ENCODE results near the gene TSNAX.

TSNAX gene

GRCh38 chr1:231518485-231519034, 9.9 kb upstream of the TSNAX start:
- no peak for DNase-seq (ENCODE audit: low spot score)

DNA sequence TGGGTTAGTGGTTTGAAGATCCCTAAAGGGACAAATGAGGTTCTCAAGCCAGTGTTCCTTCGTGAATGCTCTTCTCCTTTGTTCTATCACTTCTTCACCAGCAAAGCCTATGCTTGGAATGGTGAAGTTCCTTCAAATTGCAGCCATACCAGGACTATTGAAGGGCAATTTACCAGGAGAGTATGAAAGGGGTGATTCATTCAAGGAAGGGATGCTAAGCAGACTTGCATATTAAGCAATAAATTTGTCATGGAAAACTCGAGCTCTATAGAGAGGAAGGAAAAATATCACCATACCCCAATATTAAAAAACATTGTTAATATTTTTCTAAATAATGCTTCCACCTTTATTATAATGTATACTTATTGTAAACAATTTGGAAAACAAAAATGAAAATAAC, 9.3 kb upstream of the TSNAX start:
- no peak for DNase-seq (ENCODE audit: low spot score)

- DNase-seq (ENCODE audit: low spot score) = no peak
Measured at GRCh38 chr1:231522038-231522437, 6.4 kb upstream of the TSNAX start.

DNA sequence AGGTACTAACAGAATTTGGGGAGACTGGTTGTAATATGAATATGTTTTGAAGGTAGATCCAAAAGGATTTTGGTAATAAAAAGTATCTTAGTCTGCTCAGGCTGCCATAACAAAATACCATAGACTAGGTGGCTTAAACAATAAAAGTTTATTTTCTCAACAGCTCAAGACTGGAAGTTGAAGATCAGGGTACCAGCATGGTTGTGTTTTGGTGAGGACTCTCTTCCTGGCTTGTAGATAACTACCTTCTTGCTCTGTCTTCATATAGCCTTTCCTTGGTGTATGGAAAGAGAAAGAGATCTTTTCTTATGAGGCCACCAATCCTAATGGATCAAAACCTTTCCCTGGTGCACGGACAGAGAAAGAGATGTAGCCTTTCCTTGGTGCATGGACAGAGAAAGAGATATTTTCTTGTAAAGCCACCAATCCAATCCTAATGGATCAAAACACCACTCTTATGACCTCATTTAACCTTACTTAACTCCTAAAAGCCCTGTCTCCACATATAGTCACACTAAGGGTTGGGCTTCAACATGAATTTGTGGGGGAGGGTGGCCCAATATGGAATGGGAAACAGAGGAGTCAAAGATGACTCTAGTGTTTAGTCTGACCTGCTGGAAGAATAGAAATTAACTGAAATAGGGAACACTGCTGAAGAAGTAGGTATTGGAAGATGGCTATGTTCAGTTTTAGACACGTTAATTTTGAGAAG, 5.4 kb upstream of the TSNAX start:
- DNase-seq (ENCODE audit: low spot score) = no peak

DNA sequence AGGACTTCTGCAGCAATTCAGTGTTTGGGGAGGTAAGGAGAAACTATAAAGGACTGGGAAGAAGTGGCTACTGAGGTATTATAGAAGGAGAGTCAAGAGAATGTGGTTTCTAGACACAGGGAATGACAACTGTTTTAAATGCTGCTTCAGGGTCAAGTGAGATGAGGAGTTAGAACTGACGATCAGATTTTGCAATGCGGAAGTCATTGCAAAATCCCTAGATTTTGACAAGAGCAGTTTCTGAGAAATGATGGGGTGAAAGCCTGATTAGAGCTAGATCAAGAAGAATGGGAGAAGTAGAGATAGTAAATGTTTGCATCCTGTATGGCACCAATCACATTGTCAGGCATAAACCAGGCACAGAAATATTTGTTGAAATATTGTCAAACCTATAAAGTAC, 4.7 kb upstream of the TSNAX start:
- DNase-seq (ENCODE audit: low spot score) = no peak

DNA sequence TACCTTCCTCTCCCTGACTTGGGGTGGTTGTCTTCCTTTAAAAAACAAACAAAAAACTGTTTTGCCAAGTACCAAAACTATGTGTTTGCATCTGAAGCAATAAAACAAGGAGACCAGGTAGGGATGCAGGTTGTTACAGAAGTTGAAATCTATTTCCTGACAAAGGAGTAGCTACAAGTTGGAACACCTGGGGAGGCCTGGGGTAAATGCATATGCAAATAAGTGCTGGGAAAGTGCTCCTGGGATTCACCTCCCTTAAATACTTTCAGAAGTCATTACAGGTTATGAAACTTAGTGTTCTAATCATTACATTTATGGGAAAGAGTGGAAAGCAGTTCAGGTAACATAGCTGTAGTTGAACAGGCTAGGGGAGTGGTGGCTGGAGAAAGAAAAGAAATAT, 1.9 kb upstream of the TSNAX start:
- no peak for DNase-seq (ENCODE audit: low spot score)

DNA sequence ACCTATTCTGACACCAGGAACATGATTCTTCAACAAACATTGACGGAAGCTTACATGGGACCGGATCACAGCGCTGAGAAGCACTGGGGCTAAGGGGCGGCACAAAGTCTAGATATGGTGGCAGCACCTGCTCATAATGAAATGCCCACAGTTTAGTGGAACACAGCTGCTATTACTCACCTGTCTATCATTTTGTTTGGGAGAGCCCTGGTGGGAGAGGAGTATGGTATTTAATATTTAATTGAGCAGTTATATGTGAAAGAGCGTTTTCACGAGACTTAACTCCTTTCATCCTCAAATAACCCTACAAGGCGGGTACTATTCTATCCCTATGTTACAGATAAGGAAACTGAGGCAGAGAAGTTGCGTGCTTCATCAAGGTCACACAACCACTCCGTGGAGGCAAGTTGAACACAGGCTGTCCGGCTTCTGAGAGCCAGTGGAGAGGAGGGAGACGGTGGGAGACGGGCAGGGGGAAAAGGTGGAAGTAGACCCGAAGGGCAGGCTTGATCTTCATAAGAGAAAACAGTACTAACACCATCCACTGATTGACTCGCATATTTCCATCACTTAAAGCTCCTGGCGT, 790 bp upstream of the TSNAX start:
- DNase-seq (ENCODE audit: low spot score) = no peak

DNA sequence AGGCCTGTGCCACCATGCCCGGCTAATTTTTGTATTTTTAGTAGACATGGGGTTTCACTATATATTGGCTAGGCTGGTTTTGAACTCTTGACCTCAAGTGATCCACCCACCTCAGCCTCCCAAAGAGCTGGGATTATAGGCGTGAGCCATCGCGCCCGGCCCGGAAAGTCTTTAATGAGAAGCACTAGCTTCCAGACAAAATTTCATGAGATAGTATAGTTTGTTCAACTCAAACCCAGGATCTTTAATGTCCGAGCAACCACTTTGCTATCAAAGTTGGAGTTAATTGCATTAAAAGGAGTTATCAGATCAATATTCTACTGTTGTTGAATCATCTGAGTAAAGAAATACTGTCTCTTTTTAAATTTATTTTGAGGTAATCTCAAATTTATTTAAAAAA, 4.8 kb downstream of the TSNAX start:
- DNase-seq (ENCODE audit: low spot score) = no peak

GRCh38 chr1:231534703-231535159, 6.3 kb downstream of the TSNAX start:
- no peak for DNase-seq (ENCODE audit: low spot score)

DNA sequence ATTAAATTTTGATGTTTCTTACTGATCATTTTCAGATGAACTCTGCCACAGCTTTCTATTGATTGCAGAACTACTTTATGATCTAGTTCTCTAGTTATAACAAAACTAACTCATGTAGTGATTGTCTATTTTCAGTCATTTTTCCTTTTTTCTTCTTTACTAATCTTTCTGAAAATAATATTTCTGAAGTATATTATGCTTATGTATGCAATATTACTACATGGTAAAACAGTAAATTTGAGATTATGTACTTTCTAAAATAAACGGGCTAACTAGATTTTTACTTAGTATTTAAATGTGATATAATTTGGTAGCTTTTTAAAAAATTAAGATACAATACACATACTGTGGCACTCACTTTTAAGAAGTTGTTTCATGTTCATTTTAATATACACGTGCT, 7.6 kb downstream of the TSNAX start:
- no peak for DNase-seq (ENCODE audit: low spot score)

- no peak for DNase-seq (ENCODE audit: low spot score)
Measured at GRCh38 chr1:231540847-231541246, 12.4 kb downstream of the TSNAX start.

- DNase-seq (ENCODE audit: low spot score) = no peak
Measured at GRCh38 chr1:231541842-231542241, 13.4 kb downstream of the TSNAX start.

DNA sequence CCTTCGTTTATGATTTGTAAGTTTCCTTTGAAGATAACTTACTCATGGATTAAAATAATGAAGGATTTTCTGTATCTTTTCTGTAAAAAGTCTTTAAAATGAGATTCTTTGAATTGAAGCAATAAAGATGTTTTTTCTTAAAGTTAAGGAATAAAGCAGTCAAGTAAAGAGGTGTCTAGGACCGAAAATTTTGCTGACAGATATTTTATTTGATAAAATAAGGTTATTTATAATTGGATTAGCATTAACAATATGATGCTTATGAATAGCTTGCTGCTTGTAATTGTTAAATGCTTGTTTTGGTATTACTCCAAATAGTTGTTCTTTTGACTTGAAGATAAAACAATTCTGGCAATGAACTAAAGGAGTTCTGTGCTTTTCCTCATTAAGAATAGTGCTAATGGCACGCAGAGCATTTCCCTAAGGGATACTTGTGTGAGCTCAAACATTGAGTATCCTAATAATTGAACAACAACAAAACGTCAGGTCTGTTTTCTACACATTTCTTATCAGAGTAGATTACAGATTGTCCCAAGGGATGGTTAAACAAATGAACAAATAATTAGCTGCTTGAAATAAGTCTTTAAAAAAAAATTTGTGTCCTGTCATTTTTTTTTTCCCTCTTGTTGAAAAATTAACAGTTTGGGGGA, 16.6 kb downstream of the TSNAX start:
- DNase-seq (ENCODE audit: low spot score) = no peak

DNA sequence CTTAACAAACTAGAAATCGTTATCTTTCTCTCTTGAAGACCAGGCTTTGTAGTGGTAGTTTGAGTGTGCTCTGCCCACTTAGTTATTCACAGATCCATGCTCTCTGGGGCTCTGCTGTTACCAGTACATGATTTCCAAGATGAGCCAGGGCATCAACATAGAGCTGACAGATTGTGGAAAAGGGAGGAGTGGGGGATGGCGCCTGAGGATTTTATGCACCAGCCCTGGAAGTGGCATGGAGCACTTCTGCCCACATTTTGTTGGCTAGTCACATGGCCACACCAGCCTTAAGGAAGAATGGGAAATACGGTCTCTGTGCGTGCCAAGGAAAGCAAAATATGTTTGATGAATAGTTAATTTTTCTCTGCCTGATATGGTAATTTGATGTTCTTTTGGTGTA, 18.2 kb downstream of the TSNAX start:
- peak; percentile 9 for DNase-seq (ENCODE audit: low spot score)

GRCh38 chr1:231549733-231550447, 21.4 kb downstream of the TSNAX start:
- DNase-seq (ENCODE audit: low spot score) = no peak

DNA sequence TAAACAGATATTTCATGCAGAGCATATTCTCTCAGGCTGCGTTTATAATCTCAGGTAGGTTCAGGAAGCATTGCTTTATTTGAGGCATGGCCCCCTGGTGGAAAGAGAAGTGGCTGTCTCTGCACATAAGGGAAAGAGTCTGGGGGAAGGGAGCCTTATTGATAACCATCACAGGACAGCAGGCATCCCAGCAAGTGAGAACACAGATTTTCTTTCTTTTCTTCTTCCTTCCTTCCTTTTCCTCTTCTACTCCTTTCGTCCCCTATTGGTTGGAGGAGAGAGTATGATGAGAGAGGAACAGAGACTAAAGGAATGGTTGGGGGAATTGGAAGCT, 21.9 kb downstream of the TSNAX start:
- no peak for DNase-seq (ENCODE audit: low spot score)

DNA sequence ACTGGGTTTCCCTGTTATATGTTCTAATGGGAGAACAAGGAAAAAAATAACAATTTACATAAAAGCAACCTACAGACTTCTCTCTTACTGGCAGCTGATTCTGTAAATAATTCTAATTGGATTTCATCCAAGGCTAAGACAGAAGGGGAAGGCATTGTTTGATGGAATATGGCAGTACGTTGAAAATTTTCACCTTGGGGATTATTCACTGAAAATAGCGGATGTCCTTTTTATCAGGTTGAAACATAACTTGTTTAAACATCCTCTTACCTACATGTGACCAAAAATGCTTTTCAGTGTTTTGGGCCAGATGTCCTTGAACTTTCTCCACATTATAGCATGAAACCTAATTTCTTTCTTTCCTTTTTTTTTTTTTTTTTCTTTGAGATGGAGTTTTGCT, 24.9 kb downstream of the TSNAX start:
- DNase-seq (ENCODE audit: low spot score) = no peak

GRCh38 chr1:231554969-231555368, 26.5 kb downstream of the TSNAX start:
- DNase-seq (ENCODE audit: low spot score) = no peak

DNA sequence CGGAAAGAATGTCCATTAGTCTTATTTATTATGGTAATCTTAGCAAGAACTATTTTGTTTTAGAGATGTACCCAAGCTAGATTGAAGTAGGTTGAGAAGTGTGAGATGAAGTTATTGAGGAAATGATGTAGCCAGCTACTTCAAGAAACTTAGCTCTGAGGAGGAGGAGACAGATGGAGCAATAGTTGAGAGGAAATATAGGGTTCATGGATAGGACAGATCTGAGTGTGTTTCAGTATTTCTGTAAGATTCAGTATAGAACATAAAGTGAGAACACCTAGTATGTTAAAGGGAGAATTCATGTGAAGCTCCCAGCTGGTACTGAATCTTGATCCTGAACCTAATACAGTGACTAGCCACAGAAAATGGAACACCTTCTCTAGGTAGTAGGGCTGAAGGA, 28.9 kb downstream of the TSNAX start:
- DNase-seq (ENCODE audit: low spot score) = no peak

GRCh38 chr1:231557898-231558707, 29.6 kb downstream of the TSNAX start:
- no peak for DNase-seq (ENCODE audit: low spot score)

- DNase-seq (ENCODE audit: low spot score) = no peak
Measured at GRCh38 chr1:231558708-231559185, 30.3 kb downstream of the TSNAX start.
